ENCODE measurements around the gene SPINT3. TPM values are rescaled to one million over a fixed set of nuclear protein-coding genes. Genes with fewer than 3 reads are reported as not detected.

SPINT3 gene, protein sequence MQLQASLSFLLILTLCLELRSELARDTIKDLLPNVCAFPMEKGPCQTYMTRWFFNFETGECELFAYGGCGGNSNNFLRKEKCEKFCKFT
- polyA plus RNA-seq (2013, experiment 1 of 2; ENCODE audit: insufficient read length) = not detected
- not detected for polyA plus RNA-seq (2013, experiment 2 of 2; ENCODE audit: insufficient read length)

DNA sequence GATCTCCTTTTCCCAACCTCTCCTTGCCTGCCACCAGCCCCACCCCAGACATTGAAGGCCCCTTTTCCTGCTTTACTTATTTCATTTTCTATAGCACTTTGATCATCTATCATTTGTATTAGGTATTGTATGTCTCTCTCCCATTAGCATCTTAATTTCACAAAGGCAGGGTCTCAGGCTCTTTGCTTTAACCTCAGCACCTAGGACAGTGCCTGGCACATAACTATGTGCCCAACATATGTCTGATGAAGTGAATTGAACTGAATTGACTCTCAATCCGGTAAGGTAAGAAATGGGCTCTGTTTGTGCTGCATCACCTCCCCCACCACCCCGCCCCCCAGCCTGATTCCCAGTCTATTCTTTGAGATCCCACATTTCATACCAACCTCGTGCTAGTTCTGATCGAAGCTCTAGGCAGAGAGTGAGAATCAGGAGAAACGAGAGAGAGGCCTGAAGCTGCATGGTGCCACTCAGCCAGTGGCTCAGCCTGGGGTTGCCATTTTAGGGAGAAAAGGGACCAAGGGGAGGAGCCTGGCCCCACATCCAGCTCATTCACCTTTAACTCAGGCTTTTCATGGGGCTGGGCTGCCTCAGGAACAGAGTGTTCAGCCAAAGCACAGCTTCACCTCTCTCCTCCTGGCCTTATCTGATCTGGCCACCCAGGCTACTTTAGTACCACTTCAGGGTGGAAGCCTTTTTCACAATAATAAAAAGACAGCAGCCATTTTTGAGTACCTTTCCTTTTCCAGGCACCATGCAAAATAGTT, at the start of gene SPINT3:
Gene SPINT3 (minus strand): TSS at position 476 of the 767 bp plus-strand sequence. CDS start 14 bp downstream, at position 462.
- no peak for DNase-seq

DNA sequence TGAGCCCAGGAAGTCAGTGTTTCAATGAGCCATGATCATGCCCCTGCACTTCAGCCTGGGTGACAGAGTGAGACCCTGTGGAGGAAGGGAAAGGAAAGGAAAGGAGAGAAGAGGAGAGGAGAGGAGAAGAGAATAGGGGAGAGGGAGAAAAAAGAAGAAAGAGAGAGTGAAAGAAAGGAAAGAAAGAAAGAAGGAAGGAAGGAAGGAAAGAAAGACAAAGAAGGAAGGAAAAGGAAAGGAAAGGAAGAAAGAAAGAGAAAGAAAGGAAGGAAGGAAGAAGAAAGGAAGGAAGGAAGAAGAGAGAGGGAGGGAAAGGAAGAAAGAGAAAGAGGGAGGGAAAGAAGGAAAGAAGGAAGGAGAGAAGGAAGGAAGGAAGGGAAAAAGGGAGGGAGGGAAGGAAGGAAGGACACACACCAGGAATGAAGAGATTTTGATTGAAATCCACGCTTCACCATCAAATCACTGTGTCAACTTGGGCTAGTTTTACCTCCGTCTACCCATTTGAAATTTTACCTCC, 49.4 kb upstream of the SPINT3 start:
- DNase-seq = no peak

DNA sequence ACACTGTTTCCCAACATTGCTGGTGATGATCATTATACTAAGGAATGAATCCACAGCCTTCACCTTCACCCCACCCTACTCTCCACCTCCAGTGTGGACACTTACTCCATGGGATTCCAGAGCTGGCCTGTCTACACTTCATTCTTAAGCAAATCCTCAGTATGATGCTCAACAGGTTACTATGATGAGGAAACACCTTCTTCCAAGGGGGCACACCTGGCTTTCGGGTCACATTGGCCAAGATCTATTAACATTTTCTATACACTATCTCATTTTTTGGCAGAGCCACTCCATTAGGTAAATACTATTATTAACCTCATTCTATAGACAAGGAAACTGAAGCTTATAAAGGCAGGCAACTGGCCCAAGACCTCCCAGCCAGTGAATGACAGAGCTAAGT, 39.8 kb upstream of the SPINT3 start:
- DNase-seq = no peak

DNA sequence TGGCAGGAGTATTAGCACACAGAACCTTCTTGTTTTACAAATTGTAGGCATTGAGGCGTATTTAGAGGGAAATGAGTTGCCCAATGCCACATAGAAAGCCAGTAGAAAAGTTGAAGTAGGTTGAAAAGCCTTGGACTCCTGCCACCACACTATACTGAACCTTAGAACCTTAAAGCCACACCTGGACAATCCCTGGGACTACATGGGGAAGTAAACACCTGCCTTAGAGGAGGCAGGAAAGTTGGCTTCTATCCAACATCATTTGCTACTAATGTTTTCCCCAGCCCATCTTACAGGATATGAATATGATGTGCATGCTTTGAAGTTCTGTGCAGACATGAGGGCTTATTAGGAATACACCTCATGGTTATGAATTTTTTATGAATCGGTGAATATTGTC, 37.0 kb upstream of the SPINT3 start:
- DNase-seq = no peak

DNA sequence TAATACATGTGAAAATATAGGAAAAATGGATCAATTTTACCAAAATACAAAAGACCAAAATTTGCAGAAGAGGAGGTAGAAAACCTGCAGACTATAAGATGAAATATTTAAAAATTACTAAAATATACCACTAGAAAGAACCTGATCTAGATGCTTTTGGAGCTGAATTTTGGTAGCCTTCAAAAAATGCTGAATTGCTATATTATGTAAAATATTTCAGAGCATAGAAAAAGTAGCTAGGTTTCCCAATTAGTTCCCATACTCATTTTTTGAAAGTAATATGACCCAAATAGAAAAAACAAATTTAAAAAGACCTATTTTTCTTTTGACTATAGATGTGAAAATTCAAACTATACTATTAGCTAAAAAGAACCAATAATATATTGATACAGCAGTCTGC, 35.3 kb upstream of the SPINT3 start:
- no peak for DNase-seq

DNA sequence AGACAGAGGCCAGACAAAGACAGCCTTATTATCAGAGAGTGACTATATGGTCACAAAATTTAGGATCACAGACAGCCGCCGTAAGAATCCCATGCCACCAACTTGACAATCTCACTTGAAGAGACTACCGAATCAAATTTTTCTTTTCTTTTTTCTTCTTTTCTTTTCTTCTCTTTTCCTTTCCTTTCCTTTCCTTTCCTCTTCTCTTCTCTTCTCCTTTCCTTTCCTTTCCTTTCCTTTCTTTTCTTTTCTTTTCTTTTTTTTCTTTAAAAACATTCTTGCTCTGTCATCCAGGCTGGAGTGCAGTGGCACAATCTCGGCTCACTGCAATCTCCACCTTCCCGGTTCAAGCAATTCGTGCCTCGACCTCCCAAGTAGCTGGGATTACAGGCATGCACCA, 33.0 kb upstream of the SPINT3 start:
- no peak for DNase-seq

DNA sequence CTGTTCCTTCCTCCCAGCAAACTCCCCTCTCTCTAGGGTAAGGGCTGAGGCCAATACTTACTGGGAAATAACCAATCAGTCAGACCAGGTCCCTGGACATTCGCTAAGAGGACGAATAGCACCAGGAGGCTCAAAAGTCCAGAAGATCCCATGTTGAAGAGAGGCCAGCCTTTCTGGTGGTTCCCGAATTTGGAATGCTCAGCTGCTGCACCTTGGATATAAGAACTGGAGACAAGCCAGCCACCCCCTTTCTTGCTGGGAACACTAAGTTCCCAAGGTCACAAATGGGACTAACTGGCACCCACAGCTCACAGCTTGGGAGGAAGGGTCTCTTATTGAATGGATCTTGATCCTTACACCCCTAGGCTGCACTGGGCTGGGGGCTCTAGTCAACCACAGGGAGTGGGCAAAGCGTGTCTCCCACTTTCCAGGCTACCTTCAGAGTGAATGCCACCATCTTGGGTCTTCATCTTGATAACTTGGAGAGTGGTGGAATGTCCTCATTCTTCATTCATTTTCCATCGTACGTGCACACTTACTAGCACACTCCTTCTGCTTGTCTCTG, 31.9 kb upstream of the SPINT3 start, which contains the start of gene EPPIN:
Gene EPPIN (minus strand): TSS at position 196 of the 565 bp plus-strand sequence. CDS start 44 bp downstream, at position 152.
- no peak for DNase-seq

DNA sequence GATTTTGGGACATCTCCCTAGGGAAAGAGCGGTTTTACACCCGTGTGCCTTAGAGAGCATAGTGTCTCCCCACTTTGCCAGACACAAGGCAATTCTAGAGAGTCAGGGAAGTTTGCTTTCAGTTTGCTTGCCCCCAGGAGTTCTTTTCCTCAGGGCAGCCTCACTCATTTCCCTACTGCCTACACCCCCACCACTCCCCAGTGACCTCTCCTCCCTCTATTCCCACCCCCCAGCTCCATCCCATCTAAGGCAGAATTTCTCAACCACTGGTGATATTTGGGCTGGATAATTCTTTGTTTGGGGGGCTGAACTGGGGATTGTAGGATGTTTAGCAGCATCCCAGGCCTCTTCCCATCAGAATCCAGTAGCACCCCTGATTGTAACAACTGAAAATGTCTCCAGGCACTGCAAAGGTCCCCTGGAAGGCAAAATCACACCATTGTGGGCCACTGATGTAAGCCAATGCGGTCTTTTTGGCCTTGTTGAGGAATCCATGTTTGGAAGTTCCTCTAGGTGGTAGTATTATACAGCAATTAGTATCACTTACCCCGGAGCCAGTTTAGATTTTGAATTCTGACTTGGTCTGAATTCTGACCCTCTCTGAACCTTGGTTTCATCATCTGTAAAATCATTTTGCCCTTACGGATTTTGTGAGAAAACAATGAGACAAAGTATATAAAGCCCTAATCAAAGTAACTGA, 30.5 kb upstream of the SPINT3 start:
- peak; percentile 37 for DNase-seq

DNA sequence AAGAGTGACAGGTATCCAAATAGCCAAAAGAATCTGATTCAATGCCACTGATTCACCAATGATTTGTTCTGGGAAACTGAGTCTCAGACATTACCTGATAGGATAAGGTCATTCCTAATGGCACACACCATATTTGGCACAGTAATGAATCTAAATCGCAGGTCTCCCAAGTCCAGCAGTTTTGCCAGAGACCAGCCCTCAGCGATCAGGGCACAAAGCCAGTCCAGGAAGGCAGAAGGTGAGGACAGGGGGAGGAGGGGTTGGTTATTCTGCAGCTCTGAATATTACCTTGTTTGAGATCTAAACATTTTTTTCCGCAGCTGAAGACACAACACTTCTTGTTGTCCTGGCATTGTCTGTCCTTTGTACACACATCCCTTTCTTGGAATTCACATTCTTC, 29.9 kb upstream of the SPINT3 start:
- DNase-seq = no peak

DNA sequence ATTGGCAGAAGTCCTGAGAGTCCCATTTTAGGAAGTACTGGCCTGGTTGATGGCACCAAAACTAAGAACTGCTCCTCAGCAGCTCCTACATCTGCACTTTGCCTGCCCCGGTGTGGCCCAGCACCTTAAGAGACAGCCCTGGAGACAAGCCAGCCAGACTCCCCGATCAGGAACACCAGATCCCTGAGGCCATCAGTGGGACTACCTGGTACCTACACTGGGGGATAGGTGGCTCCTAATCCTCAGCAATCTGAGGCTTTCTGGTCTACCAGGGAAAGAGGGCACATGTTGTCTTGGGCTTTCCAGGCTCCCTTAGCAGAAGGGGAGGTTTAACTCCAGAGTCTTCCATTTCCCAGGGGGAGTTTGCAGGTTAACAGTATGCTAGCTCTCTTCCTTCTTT, 24.0 kb upstream of the SPINT3 start, which contains the start of gene WFDC6:
Gene WFDC6 (minus strand): TSS at position 101 of the 400 bp plus-strand sequence. CDS start 75 bp downstream, at position 26.
- DNase-seq = no peak

DNA sequence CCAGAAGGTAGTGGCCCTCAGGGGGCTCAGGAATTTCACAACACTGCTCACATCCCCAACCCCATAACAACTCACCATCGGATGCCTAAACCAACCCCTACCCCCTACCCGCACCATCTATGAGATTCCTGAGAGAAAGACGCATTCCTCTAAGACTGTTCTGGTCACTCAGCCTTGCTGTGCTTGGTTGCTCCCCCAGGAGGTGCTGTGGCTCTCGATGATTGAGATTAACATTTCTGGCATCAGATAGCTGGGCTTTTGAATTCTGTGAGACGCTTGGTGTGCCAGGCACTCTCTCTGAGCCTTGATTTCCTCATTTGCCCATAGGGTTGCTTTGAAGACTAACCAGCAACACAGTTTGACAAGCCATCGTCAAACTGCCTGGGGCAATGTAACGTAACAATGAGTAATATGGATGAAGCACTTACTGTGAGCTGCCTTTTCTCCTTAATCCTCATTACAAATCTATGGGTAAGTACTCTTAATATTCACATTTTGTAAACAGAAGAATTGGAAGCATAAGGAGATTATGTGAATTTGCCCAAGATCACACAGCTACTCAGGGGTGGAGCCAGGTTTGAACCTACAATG, 22.9 kb upstream of the SPINT3 start:
- DNase-seq = no peak

DNA sequence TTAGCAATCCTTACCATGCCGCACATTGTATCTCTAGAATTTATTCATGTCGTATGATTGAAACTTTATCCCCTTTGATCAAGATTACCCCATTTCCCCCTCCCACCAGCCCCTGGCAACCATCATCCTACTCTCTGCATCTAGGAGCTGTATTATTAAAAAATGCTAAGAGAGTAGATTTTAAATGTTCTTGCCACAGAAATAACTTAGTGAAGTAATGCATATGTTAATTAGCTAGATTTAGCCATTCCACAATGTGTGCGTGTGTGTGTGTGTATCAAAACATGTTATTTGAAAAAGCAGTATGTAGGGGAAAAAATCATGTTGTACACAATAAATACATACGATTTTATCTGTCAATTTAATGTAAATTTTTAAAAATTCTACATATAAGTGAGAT, 11.9 kb upstream of the SPINT3 start:
- DNase-seq = no peak

DNA sequence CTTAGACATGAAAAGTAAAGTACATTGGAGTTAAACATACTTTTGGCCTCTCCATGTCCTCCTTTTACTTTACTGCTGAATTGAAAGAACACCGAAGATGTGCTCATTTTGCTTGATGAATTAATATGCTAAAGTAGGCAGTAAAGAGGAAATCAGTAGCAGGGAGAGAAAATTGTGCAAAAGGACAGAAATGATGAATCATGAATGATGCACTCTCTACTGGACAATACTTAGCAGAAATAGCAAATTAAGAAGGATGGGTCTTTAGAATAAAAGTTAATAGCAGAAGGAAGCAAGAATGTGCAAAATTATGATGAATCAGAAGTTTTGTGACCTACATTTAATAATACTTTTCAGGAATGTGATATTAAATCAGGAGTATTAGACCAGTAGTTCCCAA, 8.4 kb upstream of the SPINT3 start:
- DNase-seq = no peak

DNA sequence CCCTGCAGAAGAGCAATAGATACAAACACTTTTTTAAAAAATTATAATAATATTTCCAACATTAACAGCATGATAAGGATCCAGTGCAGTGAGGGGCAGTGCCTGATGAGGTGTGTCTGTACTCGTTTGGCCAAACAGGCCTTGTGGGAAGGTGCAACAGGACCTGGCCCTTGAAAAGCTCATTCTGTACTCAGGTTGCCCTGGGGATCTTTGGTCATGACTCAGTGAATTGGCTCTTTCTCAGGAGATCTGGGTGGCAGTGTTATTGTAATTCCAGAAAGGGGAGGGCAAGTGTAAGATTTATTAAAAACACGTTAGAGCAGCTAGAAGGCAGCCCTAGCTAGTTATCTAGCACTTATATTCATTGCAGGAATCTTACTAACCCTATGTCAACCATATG, 2.9 kb upstream of the SPINT3 start:
- no peak for DNase-seq

DNA sequence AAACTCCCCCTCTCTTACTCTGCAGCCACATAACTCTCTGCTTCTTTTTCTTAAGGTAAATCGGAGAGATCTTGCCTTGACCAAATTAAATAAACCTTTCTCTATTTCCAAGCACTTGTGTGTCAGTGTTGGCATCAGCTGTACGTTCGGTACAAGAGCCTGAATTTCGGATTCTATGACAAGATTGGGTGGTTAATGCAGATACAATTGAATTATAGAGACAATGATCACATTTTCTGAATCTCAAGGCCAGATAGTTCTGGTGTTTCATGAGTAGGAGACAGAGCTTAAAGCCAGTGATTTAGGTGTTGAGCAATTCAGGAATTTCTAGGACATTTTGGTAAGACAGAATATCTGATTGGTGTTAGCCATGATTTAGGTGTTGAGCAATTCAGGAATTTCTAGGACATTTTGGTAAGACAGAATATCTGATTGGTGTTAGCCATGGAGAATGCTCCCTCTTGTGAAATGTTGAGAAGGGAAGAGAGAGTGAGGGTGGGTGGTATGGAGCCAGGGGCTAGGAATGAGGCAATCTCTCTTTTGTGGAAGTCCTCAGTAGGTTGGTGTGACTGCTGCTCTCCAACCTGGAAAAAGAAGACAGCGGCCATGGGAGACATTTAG, 5.1 kb downstream of the SPINT3 start:
- DNase-seq = peak; percentile 1

DNA sequence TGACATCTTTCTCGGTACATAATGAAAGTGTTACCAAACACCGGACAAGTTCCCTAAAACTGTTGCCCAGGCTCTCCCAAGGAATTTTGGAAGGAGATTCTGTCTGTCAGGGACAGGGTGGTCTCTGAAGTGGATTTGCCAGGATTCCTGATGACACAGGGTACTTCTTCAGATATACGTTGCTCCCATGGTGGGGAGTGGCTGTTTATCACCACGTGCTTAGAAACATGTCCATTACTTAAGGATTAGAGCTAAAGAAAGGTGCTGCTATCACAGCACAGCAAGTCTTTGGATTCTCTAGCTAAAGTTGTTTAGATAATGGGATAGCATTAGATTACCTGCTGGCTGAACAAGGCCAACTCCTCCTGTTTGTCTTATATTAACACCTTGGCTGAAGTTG, 6.3 kb downstream of the SPINT3 start:
- DNase-seq = no peak

DNA sequence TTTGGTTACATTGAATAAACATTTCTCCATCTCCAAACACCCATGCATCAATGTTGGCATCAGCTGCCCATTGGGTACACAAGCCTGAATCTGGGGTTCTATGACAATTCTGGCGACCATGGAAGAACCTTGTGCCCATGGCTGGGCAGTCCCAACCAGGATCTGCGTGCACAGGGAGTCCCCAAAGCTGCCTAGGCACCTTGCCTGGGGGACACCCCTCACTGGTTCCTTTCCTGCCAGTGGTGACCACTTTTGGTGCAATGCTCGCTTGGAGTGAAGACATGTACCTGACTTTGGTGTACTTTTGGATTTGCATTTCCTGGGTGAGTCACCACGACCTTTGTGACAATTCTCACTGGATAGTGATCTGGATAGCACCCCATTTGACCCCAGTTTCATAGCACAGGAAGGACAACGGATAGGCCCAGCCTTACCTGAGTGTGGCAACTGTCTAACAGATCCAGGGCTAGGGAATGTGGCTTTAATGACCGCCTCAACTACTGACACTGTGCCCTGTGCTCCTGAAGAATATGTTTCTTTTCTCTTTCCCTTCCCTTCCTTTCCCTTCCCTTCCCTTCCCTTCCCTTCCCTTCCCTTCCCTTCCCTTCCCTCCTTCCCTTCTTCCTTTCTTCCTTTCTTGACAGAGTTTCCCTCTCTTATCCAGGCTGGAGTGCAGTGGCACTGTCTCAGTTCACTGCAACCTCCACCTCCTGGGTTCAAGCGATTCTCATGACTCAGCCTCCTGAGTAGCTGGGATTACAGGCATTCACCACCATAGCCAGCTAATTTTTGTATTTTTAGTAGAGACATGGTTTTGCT, 7.1 kb downstream of the SPINT3 start:
- DNase-seq = no peak

DNA sequence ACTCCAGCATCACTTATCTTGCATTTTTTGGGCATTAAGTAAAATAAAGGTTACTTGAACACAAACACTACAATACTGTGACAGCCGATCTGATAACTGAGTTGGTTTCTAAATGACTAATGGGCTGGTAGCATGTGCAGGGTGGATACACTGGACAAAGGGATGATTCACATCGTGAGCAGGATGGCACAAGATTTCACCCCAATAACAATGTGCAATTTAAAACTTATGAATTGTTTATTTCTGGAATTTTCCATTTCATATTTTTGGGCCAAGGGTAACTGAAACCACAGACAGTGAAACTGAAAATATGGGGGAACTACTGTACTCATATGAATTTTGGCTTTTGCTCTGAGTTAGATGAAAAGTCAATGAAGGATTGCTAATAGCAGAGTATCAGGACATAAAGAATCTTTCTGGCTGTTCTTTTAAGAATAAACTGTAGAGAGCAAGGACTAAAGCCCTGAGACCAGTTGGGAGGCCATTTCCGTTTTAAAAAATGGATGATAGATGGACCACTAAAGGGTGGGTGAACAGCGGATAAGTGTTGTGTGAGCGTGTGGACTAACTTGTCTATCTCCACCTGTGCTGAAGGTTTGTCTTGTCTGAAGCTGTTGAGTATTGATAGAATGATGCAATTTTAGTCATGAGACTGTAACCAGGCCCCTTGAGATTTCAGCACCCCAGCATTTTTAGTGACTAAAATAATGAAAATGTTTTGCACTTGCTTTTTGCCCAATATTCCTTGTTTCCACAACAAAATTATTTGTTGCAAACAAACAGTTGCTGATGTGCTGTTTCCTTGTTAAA, 8.2 kb downstream of the SPINT3 start:
- DNase-seq = no peak

DNA sequence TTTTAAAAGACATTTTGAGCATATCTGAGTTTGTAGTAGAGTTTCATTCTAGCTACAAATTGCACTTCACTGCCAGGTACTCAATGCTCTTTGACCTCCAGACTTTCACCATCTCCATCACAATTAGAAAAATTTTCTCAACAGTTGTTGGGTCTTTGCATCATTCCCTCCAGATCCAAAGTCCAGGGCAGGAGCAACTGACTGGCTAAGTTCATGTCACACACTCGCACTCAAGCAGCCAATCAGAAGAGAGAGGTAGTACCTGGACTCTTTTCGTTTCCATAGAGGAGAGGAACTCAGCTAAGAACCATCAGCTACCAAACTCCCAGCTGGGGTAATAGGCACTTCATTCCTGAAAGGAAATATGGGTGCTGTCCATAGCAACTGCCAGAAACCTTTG, 9.0 kb downstream of the SPINT3 start:
- no peak for DNase-seq

DNA sequence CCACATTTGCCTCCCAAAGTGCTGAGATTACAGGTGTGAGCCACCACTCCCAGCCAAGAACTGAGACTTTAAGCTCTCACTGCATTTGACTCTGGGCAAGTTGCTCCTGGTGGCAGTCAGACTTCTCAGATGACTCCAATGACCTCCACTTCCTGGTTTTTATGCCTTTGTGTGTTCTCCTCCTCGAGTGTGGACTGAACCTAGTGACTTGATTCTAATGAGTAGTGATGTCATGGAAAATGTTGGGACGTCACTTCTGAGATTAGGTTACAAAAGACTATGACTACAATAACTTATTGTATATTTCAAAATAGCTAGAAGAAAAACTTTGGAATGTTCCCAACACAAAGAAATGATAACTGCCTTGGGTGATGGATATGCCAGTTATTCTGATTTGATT, 12.0 kb downstream of the SPINT3 start:
- DNase-seq = no peak
